ENCODE measurements around the gene SCARB1. TPM values are rescaled to one million over a fixed set of nuclear protein-coding genes. Genes with fewer than 3 reads are reported as not detected.

The SCARB1 gene
- total and polyA plus RNA-seq, 9 of the 15 experiments (the other 6 are each of a cell fraction or from before 2014, with no cell fraction given), result 0.56 to 157 (median 52.8) TPM

GRCh38 chr12:124898200-124898922 is 34.7 kb upstream of the SCARB1 start (continued):
- peak; percentile 35; the same call in 1 of the 2 replicates for TF ChIP-seq REST (IDR thresholded peaks at IDR 0.05; ENCODE audit: borderline replicate concordance)
- TF ChIP-seq REST (CRISPR knock-in tag; IDR thresholded peaks at IDR 0.05; ENCODE audit: low read depth), result no peak
- no peak for TF ChIP-seq SPI1 (IDR thresholded peaks at IDR 0.05; ENCODE audit: borderline replicate concordance, low read depth, low read length)
- no peak for TF ChIP-seq CBX5 (IDR thresholded peaks at IDR 0.05; ENCODE audit: borderline replicate concordance, low read depth)
- no peak for TF ChIP-seq ZBTB43 (CRISPR knock-in tag; IDR thresholded peaks at IDR 0.05)
- TF ChIP-seq, protein P1, sequence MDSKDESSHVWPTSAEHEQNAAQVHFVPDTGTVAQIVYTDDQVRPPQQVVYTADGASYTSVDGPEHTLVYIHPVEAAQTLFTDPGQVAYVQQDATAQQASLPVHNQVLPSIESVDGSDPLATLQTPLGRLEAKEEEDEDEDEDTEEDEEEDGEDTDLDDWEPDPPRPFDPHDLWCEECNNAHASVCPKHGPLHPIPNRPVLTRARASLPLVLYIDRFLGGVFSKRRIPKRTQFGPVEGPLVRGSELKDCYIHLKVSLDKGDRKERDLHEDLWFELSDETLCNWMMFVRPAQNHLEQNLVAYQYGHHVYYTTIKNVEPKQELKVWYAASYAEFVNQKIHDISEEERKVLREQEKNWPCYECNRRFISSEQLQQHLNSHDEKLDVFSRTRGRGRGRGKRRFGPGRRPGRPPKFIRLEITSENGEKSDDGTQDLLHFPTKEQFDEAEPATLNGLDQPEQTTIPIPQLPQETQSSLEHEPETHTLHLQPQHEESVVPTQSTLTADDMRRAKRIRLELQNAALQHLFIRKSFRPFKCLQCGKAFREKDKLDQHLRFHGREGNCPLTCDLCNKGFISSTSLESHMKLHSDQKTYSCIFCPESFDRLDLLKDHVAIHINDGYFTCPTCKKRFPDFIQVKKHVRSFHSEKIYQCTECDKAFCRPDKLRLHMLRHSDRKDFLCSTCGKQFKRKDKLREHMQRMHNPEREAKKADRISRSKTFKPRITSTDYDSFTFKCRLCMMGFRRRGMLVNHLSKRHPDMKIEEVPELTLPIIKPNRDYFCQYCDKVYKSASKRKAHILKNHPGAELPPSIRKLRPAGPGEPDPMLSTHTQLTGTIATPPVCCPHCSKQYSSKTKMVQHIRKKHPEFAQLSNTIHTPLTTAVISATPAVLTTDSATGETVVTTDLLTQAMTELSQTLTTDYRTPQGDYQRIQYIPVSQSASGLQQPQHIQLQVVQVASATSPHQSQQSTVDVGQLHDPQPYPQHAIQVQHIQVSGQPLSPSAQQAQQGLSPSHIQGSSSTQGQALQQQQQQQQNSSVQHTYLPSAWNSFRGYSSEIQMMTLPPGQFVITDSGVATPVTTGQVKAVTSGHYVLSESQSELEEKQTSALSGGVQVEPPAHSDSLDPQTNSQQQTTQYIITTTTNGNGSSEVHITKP (IDR thresholded peaks at IDR 0.05; ENCODE audit: partially characterized antibody), result no peak
- no peak for TF ChIP-seq THRA (IDR thresholded peaks at IDR 0.05)
- no peak for TF ChIP-seq ZNF431 (CRISPR knock-in tag; IDR thresholded peaks at IDR 0.05)
- TF ChIP-seq UBTF (IDR thresholded peaks at IDR 0.05; ENCODE audit: borderline replicate concordance in 1 of 2, low read depth in 2 of 2, low read length in 2 of 2), result no peak
- no peak for TF ChIP-seq ZNF24 (IDR thresholded peaks at IDR 0.05)
